Activated T-cell treated with anti-CD3 and anti-CD28 coated beads, Interleukin-2, amount 50 U/mL, for 24 hours (primary cell): ENCODE measurements around the gene PTPRZ1.

ENCODE experiments used
- DNase-seq: peaks from one replicate; pipeline ENCODE4 v3.0.0-alpha.2; 2020
- H3K27ac Mint-ChIP-seq: 2 replicates; pipeline ENCODE4 v1.8.0; 2020; ENCODE audit warnings: mild to moderate bottlenecking, mixed read lengths
- H3K27me3 Mint-ChIP-seq: 2 replicates; pipeline ENCODE4 v1.8.0; 2020; ENCODE audit warnings: mixed read lengths
- H3K36me3 Mint-ChIP-seq: 2 replicates; pipeline ENCODE4 v1.8.0; 2020; ENCODE audit warnings: low read depth, mixed read lengths
- H3K4me1 Mint-ChIP-seq: 2 replicates; pipeline ENCODE4 v1.8.0; 2020; ENCODE audit warnings: low read depth, mixed read lengths
- H3K4me3 Mint-ChIP-seq: 2 replicates; pipeline ENCODE4 v1.8.0; 2020; ENCODE audit warnings: mild to moderate bottlenecking, moderate library complexity, mixed read lengths
- H3K9me3 Mint-ChIP-seq: 2 replicates; pipeline ENCODE4 v1.8.0; 2020; ENCODE audit warnings: mixed read lengths

PTPRZ1 gene

DNA sequence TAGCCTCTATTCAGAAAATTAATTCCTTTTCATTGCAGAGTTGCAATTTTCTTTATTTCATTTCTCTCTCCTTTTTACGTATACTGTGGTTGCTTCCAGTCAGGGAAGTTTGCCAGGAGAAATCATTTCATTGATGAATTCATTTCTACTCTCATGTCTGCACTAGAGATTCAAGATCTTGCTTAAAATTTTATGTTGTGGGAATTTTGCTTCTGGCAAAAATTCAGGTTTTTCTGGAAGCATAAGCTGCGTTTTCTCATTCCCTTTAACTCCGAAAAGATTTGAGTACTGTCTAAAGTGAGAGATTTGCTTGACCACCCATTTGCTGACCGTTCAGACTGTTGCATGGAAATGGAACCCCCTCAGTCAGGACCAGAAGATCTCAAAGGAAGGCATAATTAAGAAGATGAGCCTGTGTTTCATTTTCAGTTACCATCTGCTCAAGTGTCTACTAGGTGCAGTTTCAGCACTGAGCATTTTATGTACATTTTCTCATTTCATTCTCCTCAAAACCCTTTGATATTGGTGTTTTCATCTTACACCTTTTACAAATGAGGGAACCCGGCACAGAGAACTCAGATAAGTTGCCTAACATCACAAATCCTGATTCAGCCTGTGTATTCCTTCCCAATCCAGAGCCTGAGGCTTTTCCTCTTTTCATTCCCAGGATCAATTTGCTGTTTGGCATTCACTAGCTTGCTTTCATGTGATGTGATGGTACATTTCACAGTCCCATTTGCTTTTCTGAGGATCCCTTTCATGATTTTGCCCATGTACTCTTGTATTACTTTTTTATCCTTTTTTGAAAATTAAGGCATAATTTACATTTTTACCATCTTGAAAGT lies 3.9 kb downstream of the PTPRZ1 start:
- no peak overlapping the region for H3K27ac Mint-ChIP-seq
- DNase-seq, result no peak
- peaks cover 6% of the 10 kb centered on the region for H3K4me1 Mint-ChIP-seq
- no peaks in the 10 kb centered on the region for H3K9me3 Mint-ChIP-seq
- no peak overlapping the region for H3K4me3 Mint-ChIP-seq
- H3K36me3 Mint-ChIP-seq, result no peaks in the 10 kb centered on the region
- peaks cover 37% of the 10 kb centered on the region for H3K27me3 Mint-ChIP-seq

DNA sequence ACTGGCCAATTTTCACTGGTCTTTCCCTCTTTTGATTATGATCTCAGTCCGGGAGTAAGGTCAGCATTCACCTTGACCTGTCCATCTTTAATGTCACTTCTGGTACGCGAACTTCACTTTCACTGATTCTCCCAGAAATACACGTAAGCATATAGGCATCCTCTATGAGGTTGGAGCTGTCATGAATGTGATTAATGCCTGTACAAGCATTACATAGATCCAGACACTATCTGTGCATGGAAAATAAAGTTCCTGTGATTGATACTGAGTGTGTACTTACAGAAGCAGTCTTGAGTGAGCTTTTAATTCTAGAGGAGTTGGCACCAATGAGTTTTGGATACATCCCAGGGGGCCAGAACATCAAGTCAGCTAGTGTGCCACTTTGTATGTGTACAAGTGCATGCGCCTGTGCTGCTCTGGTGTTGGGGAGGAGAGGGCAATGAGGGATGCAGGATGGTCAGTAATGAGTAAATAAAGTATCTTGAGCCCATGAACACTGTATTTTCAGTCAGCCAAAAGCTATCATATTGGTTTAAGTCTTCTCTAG lies 6.0 kb downstream of the PTPRZ1 start:
- no peaks in the 10 kb centered on the region for H3K9me3 Mint-ChIP-seq
- no peak for DNase-seq
- H3K4me1 Mint-ChIP-seq, result no peaks in the 10 kb centered on the region
- H3K27ac Mint-ChIP-seq, result no peak overlapping the region
- H3K27me3 Mint-ChIP-seq, result peaks cover 18% of the 10 kb centered on the region
- H3K4me3 Mint-ChIP-seq, result no peak overlapping the region
- H3K36me3 Mint-ChIP-seq, result no peaks in the 10 kb centered on the region

DNA sequence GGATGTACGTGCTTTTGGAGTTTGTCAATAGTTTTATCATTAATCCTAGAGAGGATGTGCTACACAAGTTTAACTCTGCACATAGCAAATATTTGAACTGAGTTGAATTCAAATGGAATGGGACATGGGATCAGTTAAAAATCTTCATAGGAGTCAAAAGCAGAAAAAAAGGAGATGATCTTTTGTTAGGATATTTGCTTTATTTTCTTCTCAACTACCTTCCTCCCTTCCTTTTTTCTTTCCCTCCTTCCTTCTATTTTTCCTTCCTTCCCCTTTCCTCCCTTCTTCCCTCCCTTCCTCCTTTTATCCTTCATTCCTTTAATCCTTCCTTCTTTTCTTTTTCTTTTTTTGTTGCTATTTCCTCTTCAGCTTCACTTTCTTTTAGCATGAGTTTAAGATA lies 6.6 kb downstream of the PTPRZ1 start:
- no peak for DNase-seq
- Mint-ChIP-seq H3K4me3 (no peak overlapping the region), H3K27me3 (peaks cover 13% of the 10 kb centered on the region), H3K4me1 (no peaks in the 10 kb centered on the region), H3K27ac (no peak overlapping the region), H3K9me3 (no peaks in the 10 kb centered on the region), H3K36me3 (no peaks in the 10 kb centered on the region)

DNA sequence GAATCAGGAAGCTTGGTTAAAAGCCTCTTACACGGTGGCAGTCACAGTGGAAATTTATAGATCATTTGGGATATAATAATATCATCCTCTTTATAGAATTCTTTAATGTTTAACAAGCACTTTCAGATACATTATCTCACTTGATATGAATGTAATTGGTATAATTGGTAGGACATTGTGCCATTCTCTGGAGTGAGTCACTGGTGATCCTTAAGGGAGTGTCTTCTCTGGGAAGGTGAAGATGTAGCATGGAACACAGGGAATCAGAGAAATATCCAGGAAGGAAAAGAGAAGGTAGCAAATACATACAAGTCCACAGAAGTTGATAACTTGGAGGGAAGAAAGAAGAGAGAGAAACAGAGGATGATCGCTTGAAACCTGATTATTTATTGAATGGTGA lies 9.8 kb downstream of the PTPRZ1 start:
- Mint-ChIP-seq H3K36me3 (no peaks in the 10 kb centered on the region), H3K27me3 (no peaks in the 10 kb centered on the region)

DNA sequence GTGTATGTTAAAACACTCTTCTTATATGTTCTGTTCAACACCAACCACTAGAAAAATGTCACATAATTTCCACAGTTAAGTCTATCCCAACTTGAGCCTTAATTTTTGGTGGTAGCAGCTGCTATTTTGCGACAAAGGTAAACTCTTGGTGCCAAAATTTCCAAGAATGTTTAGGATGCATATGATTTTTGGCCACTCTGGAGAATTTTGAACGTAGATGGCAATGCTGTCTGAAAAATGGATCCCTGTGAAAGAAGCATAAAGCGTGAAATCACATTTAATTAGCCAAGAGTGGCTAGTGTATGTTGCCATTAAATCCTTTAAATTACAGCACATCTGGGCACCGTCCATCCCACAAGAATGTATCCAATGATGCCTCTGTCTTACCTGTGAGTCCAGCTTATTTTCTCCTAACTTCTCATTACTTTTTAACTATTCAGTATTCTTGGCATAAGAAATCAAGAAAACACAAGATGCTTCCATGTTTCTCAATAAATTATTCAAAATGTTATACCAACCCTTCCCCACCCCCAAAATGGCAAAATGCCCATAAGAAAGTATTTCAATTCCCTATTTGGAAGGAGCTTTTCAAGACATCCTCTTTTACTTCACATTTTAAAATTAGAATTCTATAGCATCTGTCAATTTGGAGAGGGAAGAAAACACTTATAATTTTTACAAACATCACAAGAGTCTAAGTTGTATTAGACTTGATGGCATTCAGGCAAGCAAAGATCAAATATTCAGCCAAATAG lies 12.4 kb downstream of the PTPRZ1 start:
- Mint-ChIP-seq H3K36me3 (no peaks in the 10 kb centered on the region), H3K4me3 (no peak overlapping the region), H3K27ac (no peak overlapping the region), H3K9me3 (no peaks in the 10 kb centered on the region), H3K4me1 (no peaks in the 10 kb centered on the region), H3K27me3 (no peaks in the 10 kb centered on the region)
- DNase-seq, result no peak

More for the DNA sequence above, 9.8 kb downstream of the PTPRZ1 start:
- H3K27ac Mint-ChIP-seq, result no peak overlapping the region
- H3K4me3 Mint-ChIP-seq, result no peak overlapping the region
- no peaks in the 10 kb centered on the region for H3K4me1 Mint-ChIP-seq
- DNase-seq, result no peak
- H3K9me3 Mint-ChIP-seq, result no peaks in the 10 kb centered on the region

DNA sequence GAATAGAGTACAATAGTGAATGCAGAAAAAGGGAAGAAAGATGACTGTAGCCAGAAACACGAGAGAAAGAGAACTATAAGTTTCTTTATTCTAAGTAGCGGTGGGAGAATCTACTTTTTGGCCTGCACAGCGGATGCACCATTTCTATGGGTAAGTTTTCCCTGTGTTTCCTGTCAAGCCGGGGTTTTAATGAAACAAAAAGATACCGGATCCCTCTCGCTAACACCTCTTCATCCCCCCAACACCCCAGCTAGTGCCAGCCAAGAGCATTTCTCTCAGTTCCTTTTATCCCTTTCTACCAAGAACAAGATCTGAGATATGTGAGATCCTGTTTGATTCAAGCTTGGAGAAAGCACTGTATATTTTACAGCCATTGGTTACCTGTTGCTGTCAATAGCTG lies 14.7 kb downstream of the PTPRZ1 start:
- H3K4me3 Mint-ChIP-seq, result no peak overlapping the region
- DNase-seq, result no peak
- H3K36me3 Mint-ChIP-seq, result no peaks in the 10 kb centered on the region
- no peak overlapping the region for H3K27ac Mint-ChIP-seq
- H3K4me1 Mint-ChIP-seq, result no peaks in the 10 kb centered on the region
- no peaks in the 10 kb centered on the region for H3K9me3 Mint-ChIP-seq
- no peaks in the 10 kb centered on the region for H3K27me3 Mint-ChIP-seq

DNA sequence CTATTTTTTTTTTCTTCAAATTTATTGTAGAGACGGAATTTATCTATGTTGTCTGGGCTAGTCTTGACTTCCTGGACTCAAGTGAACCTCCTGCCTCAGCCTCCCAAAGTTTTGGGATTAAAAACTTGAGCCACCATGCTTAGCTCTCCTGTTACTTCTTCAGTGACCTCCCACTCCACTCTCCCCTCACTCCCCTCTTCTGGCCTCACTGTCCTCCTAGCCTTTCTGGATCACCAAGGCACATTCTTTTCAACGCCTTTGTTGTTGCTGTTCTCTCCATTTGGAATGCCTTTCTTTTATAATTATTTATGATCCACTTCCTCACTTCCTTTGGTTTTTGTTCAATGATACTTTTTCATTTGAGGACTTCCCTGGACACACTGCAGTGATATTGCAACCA lies 17.9 kb downstream of the PTPRZ1 start:
- H3K9me3 Mint-ChIP-seq, result no peaks in the 10 kb centered on the region
- H3K4me1 Mint-ChIP-seq, result no peaks in the 10 kb centered on the region
- H3K27me3 Mint-ChIP-seq, result no peaks in the 10 kb centered on the region
- no peak overlapping the region for H3K27ac Mint-ChIP-seq
- DNase-seq, result no peak
- no peaks in the 10 kb centered on the region for H3K36me3 Mint-ChIP-seq
- no peak overlapping the region for H3K4me3 Mint-ChIP-seq

DNA sequence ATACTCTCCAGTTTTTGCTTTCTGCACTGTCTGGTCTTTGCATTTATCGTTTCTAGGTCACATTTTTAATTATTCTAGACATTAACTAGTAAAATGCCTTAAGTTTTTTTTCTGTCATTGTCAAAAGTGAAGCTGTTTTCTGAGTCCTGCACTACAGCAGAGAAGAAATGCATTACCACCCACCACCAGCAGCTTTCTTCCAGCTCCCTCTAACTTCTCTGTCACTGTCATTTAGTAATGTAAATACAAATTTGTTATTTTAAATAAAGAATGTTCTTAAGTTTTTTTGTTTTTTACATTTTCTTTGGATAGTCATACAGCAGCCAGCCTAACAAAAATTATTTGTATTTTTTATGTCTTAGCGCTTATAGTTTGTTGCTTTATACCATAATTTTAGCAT lies 18.8 kb downstream of the PTPRZ1 start:
- H3K27me3 Mint-ChIP-seq, result no peaks in the 10 kb centered on the region
- H3K36me3 Mint-ChIP-seq, result no peaks in the 10 kb centered on the region
- H3K4me3 Mint-ChIP-seq, result no peak overlapping the region
- no peaks in the 10 kb centered on the region for H3K4me1 Mint-ChIP-seq
- H3K27ac Mint-ChIP-seq, result no peak overlapping the region
- H3K9me3 Mint-ChIP-seq, result no peaks in the 10 kb centered on the region
- DNase-seq, result no peak

DNA sequence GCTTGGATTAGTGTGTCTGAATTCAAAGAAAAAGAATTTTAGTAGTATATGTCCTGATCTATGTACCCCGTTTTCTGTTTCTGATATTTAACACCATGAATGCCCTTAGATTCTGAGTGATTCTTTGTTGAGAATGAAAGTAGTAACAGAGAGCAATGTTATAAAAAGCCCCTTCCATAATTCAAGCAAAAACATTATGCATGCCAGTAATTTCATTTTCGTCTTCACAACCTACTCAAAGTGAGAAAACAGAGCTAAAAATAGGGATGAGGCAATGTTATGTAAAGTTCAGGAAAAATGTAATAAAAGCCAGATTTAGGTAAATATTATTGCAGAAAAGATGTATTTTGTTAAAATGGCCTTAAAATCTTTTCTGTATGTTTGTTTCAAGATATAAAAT lies 28.1 kb downstream of the PTPRZ1 start:
- no peaks in the 10 kb centered on the region for H3K27me3 Mint-ChIP-seq
- peaks cover 2% of the 10 kb centered on the region for H3K9me3 Mint-ChIP-seq
- no peaks in the 10 kb centered on the region for H3K36me3 Mint-ChIP-seq
- H3K4me3 Mint-ChIP-seq, result no peak overlapping the region
- DNase-seq, result no peak
- no peak overlapping the region for H3K27ac Mint-ChIP-seq
- H3K4me1 Mint-ChIP-seq, result no peaks in the 10 kb centered on the region

DNA sequence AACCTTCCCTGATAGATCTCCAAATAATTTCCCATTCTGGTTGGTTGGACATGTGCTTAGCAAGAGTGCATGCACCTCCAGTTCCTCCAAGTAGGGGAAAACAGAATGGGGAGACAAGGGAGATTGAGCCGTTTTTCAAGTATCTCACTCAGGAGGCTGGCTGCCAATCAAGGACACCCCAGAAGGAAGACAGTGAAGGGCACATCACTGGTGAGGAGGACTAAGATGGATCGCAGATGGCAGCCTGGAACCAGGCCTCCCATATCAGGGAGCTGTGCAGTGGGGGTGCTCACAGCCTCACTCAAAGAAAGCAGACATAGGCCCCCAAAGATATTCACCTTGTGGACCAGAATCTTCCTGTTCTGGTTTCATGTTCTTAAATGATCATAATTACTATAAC lies 31.2 kb downstream of the PTPRZ1 start:
- H3K36me3 Mint-ChIP-seq, result no peaks in the 10 kb centered on the region
- H3K27me3 Mint-ChIP-seq, result no peaks in the 10 kb centered on the region
- no peak overlapping the region for H3K27ac Mint-ChIP-seq
- peaks cover 2% of the 10 kb centered on the region for H3K9me3 Mint-ChIP-seq
- H3K4me1 Mint-ChIP-seq, result no peaks in the 10 kb centered on the region
- H3K4me3 Mint-ChIP-seq, result no peak overlapping the region
- DNase-seq, result no peak

DNA sequence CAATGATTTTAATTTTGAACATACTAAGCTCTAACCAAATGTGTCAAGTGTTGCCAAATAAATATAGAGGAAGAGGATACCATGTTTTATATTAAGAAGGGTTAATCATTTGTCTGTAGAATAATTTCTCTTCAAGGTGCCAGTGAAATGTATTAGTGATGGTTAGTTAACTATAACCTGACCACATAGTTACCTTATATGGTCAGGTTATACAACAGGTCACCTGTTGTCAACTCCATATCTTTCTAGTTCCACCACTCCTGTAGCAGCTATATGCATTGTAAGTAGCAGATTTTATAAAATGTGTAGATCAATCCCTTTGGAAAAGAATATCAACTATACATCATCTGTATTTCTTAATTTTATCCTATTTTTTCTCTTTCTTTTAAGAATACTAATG lies 35.1 kb downstream of the PTPRZ1 start:
- peaks cover 2% of the 10 kb centered on the region for H3K9me3 Mint-ChIP-seq
- no peak for DNase-seq
- H3K4me3 Mint-ChIP-seq, result no peak overlapping the region
- no peaks in the 10 kb centered on the region for H3K27me3 Mint-ChIP-seq
- H3K36me3 Mint-ChIP-seq, result no peaks in the 10 kb centered on the region
- no peak overlapping the region for H3K27ac Mint-ChIP-seq
- no peaks in the 10 kb centered on the region for H3K4me1 Mint-ChIP-seq

DNA sequence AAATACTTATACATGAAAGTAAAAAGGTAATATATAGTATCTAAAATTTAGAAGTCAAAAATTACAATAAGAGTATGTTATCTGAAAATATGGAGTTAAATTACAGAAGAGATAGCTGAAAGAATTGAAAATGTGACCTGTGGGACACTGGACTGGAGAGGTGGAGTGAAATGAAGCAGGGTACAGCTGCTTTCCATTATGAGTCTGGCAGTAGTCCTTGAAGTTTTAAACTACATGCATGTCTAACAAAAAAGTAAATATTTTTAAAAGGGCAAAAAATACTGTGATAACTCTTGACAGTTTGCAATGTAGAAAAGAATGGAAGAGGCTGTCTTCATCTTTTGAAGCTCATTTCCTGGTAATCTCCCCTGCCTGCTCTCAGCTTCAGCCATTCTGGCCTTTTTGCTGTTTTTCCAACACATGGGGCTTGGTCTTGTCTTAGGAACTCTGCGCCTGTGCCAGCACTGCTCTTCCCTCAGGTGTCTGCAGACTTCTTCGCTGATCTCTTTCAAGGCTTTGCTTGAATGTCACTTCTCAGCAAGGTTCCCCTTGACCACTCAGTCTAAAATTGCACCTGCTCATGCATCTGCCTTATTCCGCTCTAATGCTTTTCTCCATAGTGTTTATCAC lies 36.9 kb downstream of the PTPRZ1 start:
- no peaks in the 10 kb centered on the region for H3K4me1 Mint-ChIP-seq
- no peaks in the 10 kb centered on the region for H3K36me3 Mint-ChIP-seq
- no peak overlapping the region for H3K4me3 Mint-ChIP-seq
- DNase-seq, result no peak
- H3K9me3 Mint-ChIP-seq, result no peaks in the 10 kb centered on the region
- no peaks in the 10 kb centered on the region for H3K27me3 Mint-ChIP-seq
- no peak overlapping the region for H3K27ac Mint-ChIP-seq

DNA sequence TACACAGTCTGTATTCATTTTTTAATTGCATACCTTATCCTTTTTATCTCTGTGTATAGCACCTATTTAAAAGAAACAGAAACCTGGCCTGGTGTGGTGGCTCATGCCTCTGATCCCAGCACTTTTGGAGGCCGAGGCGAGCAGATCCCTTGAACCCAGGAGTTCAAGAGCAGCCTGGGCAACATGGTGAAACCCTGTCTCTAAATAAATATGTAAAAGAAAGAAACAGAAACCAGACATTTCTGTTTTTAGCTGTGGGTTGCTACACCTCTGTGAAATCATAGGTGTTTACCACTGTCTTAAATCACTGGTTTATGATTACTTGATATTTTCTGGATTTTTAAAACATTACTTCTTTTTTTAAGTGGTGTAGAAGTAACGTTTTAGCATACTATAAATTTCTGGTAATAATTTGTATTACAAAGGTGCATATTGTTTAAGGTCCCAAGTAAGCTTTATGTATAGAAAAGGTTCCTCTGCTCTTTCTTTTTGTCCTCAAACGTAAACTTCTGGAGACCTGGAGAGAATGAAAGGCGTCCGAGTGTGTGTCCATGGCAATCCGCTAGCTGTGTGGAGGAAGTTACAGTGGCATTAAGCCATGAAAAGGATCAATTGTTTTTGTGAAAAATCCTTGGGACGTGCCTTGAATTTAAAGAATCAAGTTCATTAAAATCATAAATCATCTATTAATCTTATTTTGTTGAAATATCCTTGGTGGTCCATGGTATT lies 41.1 kb downstream of the PTPRZ1 start:
- H3K36me3 Mint-ChIP-seq, result no peaks in the 10 kb centered on the region
- no peaks in the 10 kb centered on the region for H3K27me3 Mint-ChIP-seq
- H3K4me1 Mint-ChIP-seq, result no peaks in the 10 kb centered on the region
- no peak overlapping the region for H3K27ac Mint-ChIP-seq
- no peaks in the 10 kb centered on the region for H3K9me3 Mint-ChIP-seq
- H3K4me3 Mint-ChIP-seq, result no peak overlapping the region
- no peak for DNase-seq

DNA sequence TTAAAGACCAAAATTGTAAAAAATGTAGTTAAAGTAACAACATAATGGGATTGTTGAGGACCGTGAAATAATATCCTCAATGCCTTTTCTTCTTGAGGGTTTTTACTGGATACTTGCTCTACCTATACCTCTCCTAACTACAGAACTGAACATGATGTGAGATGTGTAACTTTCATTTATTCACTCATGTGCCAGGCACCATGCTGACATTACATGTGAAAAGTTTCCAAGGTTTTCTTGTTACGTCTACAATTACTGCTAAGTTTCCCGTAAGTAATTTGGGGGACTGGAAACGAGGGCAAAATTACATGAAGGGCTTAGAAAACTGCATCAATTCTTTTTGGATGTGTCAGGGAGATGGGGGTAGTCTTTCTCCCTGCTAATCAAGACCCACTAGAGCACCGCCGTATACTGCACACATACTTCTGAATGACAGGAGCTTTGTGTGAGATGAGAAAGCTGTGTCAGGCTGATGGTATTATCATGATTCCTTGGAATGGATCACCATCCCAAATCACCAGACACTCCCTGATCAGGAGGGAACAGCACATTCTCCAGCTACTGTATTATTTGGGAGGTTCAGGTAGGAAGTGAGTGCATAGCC lies 41.8 kb downstream of the PTPRZ1 start:
- H3K4me1 Mint-ChIP-seq, result no peaks in the 10 kb centered on the region
- no peaks in the 10 kb centered on the region for H3K36me3 Mint-ChIP-seq
- no peak for DNase-seq
- H3K4me3 Mint-ChIP-seq, result no peak overlapping the region
- H3K27ac Mint-ChIP-seq, result no peak overlapping the region
- H3K27me3 Mint-ChIP-seq, result no peaks in the 10 kb centered on the region
- no peaks in the 10 kb centered on the region for H3K9me3 Mint-ChIP-seq
